CD8-positive, alpha-beta memory T cell (primary cell): Measurements from ENCODE around the gene PHF8. TPM values are rescaled to one million over a fixed set of nuclear protein-coding genes. Genes with fewer than 3 reads are reported as not detected.

ENCODE experiments used
- CTCF ChIA-PET: fragments of 350-600 bp; sonication (Branson Sonifier 250); formaldehyde crosslinking; loops from one replicate; lab custom pipeline; 2021; ENCODE audit warnings: antibody characterized with exemption; lab: Charles Lee
- POLR2A ChIA-PET: fragments of 350-600 bp; sonication (Branson Sonifier 250); formaldehyde crosslinking; loops from one replicate; lab custom pipeline; 2021; ENCODE audit warnings: antibody characterized with exemption; lab: Charles Lee
- DNase-seq, 5 donors: peaks; one replicate each; pipeline versions ENCODE4 v3.0.0 to v3.0.0-alpha.2; 2020 to 2022; ENCODE audit warnings: mixed read lengths in 1 of 5
- H3K27ac ChIP-seq: one replicate; pipeline ENCODE4 v1.7.0; 2013; ENCODE audit warnings: low read depth, mild to moderate bottlenecking, low read length, moderate library complexity
- H3K27me3 ChIP-seq: 2 replicates; pipeline ENCODE4 v1.7.0; 2013; ENCODE audit warnings: low read length, mild to moderate bottlenecking; ENCODE audit not compliant: insufficient read depth, poor library complexity, severe bottlenecking
- H3K36me3 ChIP-seq: 2 replicates; pipeline ENCODE4 v1.7.0; 2013; ENCODE audit warnings: mild to moderate bottlenecking, low read length, moderate library complexity; ENCODE audit not compliant: insufficient read depth
- H3K4me1 ChIP-seq: 2 replicates; pipeline ENCODE4 v1.7.0; 2013; ENCODE audit warnings: mild to moderate bottlenecking, low read length, moderate library complexity; ENCODE audit not compliant: insufficient read depth
- H3K4me3 ChIP-seq: 2 replicates; pipeline ENCODE4 v1.7.0; 2013; ENCODE audit warnings: mild to moderate bottlenecking, low read length
- H3K9me3 ChIP-seq: 2 replicates; pipeline ENCODE4 v1.7.0; 2013; ENCODE audit warnings: mild to moderate bottlenecking, low read length
- H3K27ac Mint-ChIP-seq, 8 donors: one replicate each; pipeline ENCODE4 v1.8.0; 2020 to 2021; ENCODE audit warnings: mixed read lengths in 8 of 8, mild to moderate bottlenecking in 6 of 8, inconsistent platforms in 3 of 8, moderate library complexity in 3 of 8
- H3K27me3 Mint-ChIP-seq, 2 donors: one replicate each; pipeline ENCODE4 v1.8.0; 2020 to 2021; ENCODE audit warnings: mixed read lengths in 2 of 2, mild to moderate bottlenecking in 1 of 2, moderate library complexity in 1 of 2
- H3K36me3 Mint-ChIP-seq, 3 donors: one replicate each; pipeline ENCODE4 v1.8.0; 2020 to 2021; ENCODE audit warnings: mixed read lengths in 3 of 3, inconsistent platforms in 1 of 3, mild to moderate bottlenecking in 1 of 3
- H3K4me1 Mint-ChIP-seq, 3 donors: one replicate each; pipeline ENCODE4 v1.8.0; 2020 to 2021; ENCODE audit warnings: mixed read lengths in 3 of 3, inconsistent platforms in 1 of 3, mild to moderate bottlenecking in 1 of 3
- H3K4me3 Mint-ChIP-seq, 7 donors: one replicate each; pipeline ENCODE4 v1.8.0; 2020 to 2021; ENCODE audit warnings: mixed read lengths in 7 of 7, mild to moderate bottlenecking in 6 of 7, moderate library complexity in 4 of 7, inconsistent platforms in 2 of 7
- H3K9me3 Mint-ChIP-seq, 5 donors: one replicate each; pipeline ENCODE4 v1.8.0; 2020 to 2022; ENCODE audit warnings: mixed read lengths in 5 of 5, mild to moderate bottlenecking in 3 of 5, moderate library complexity in 2 of 5, inconsistent platforms in 1 of 5
- polyA plus RNA-seq: library from polyadenylated mRNA; unstranded; fragments of 300-500 nt; fragmentation: Illumina TruSeq; gene quantifications from one replicate; pipeline ENCODE4 v1.2.3, GENCODE V29; 2021
- total RNA-seq, 2 experiments: library from RNA; stranded (reverse); gene quantifications; one replicate each; pipeline ENCODE4 v1.2.3, GENCODE V29; 2021

The PHF8 gene
- total and polyA plus RNA-seq, 3 experiments from 2014 or later, result 18.7 to 45.5 (median 42.7) TPM

DNA sequence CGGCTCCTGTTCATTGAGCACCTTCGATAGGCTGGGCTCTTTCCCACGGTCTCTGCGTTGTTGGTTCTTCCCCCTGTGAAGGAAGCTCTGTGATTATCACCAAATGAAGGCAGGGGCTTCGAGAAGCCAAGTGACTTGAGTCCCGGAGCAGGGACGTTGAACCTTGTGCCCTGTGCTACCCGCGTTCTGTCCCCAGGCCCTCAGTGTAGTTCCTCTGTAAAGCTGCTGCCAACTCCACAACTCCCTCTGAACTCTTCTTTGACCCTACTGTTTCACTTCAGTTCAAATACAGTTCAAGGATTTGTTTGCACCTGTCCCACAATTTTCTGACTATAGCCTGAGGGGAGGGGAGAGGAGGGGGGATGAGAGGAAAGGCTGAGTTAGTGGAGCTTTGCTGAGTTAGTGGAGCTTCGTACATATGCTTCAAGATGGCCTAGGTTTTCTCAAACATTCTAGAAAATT, 635 bp upstream of the PHF8 start:
- Histone ChIP-seq H3K4me3 (peak overlapping the region; percentile 57), H3K36me3 (no peaks in the 10 kb centered on the region), H3K4me1 (peaks cover 13% of the 10 kb centered on the region), H3K27ac (peak overlapping the region; percentile 81), H3K9me3 (no peaks in the 10 kb centered on the region), H3K27me3 (no peaks in the 10 kb centered on the region)
- H3K36me3 Mint-ChIP-seq, result peaks cover 0 to 28% (median 0%) of the 10 kb centered on the region in 3 donors
- peak overlapping the region; percentile 96 to 100 (median 98) for H3K27ac Mint-ChIP-seq
- DNase-seq, result no peak
- H3K4me3 Mint-ChIP-seq, result peak overlapping the region; percentile 89 to 97 (median 94)
- CTCF ChIA-PET, result no interaction called here
- peaks cover 0 to 2% of the 10 kb centered on the region in 2 donors for H3K27me3 Mint-ChIP-seq
- H3K9me3 Mint-ChIP-seq, result no peaks in the 10 kb centered on the region
- POLR2A ChIA-PET, result interaction anchor here (0.6 to 2.5 kb wide), 6 partner anchors 138 to 764 kb away, joined by 3 to 19 read pairs (median 10); partner anchors contain the start of genes FAM120C and GNL3L
- H3K4me1 Mint-ChIP-seq, result peaks cover 23 to 24% (median 24%) of the 10 kb centered on the region in 3 donors

DNA sequence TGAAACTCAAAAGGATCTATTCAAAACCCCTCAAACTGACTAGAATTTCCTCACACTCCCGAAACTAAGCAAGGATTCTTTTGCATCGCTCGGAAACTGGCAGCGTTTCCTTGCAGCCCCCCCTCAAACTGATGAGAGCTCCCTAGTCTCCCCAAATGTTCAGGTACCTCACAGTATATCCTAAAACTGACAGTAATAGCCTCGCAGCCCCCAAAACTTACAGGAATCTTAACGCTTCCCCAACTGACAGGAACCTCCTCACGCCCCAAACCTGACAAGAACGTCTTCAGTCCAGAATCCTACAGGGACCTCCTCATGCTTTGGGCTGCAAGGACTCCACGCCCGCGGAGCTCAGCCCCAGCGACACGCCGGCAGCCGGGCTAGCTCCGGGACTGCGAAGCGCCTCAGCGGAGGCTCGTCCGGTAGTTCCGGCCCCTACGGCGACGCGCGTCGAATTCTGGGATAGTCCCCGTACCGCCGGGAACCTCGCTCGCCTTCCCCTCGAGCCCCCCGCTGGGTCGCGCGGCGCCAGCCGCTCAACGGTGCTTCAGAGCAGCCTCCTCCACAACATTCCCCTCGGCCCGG, 640 bp downstream of the PHF8 start:
- ChIA-PET CTCF (no interaction called here), POLR2A (interaction anchor here (1.1 to 2.5 kb wide), 5 partner anchors 139 to 596 kb away, joined by 3 to 19 read pairs (median 15); partner anchors contain the start of genes FAM120C, GNL3L and HUWE1)
- H3K27me3 ChIP-seq, result no peaks in the 10 kb centered on the region
- peak overlapping the region; percentile 81 for H3K27ac ChIP-seq
- H3K4me1 ChIP-seq, result peaks cover 13% of the 10 kb centered on the region
- Mint-ChIP-seq H3K36me3 (peaks cover 0 to 36% (median 0%) of the 10 kb centered on the region in 3 donors), H3K4me3 (peak overlapping the region; percentile 89 to 97 (median 94)), H3K9me3 (no peaks in the 10 kb centered on the region), H3K27ac (peak overlapping the region; percentile 88 to 100 (median 98)), H3K4me1 (peaks cover 24 to 30% (median 27%) of the 10 kb centered on the region in 3 donors), H3K27me3 (no peaks in the 10 kb centered on the region)
- no peaks in the 10 kb centered on the region for H3K9me3 ChIP-seq
- peak overlapping the region; percentile 85 for H3K4me3 ChIP-seq
- no peaks in the 10 kb centered on the region for H3K36me3 ChIP-seq
- peak in 3 of 5 donors; percentile 18 to 66 (median 26) for DNase-seq

DNA sequence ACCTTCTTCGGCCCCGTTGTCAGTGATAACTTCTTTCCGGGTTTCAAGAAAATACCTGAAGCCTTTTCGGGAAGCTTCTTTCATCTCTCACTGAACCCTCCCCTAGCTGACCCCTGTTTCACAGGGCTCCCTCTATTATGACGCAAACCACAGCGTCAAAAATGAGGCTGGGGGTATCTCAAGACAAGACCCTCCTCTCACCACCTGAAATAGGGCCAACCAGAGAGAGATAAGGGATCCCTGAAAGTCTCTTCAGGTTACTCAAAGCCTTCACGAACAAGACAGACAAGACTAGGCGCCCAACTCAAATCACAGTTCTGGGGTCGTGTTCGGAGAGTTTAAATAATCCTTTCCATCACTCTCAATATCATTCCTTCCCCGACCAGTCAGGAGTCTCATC, 1.2 kb downstream of the PHF8 start:
- H3K36me3 ChIP-seq, result no peaks in the 10 kb centered on the region
- Mint-ChIP-seq H3K27me3 (no peaks in the 10 kb centered on the region), H3K4me1 (peaks cover 24 to 30% (median 27%) of the 10 kb centered on the region in 3 donors), H3K4me3 (peak overlapping the region; percentile 89 to 97 (median 94)), H3K9me3 (no peaks in the 10 kb centered on the region), H3K36me3 (peaks cover 0 to 41% (median 0%) of the 10 kb centered on the region in 3 donors), H3K27ac (peak overlapping the region; percentile 88 to 100 (median 97))
- CTCF ChIA-PET, result interaction anchor here (0.6 to 1.1 kb wide), 4 partner anchors 14 to 1225 kb away, joined by 3 to 4 read pairs (median 3); no protein-coding TSS in a partner anchor
- no peaks in the 10 kb centered on the region for H3K9me3 ChIP-seq
- H3K4me3 ChIP-seq, result peak overlapping the region; percentile 85
- no peaks in the 10 kb centered on the region for H3K27me3 ChIP-seq
- POLR2A ChIA-PET, result interaction anchor here (1.1 to 2.5 kb wide), 5 partner anchors 140 to 596 kb away, joined by 3 to 19 read pairs (median 15); partner anchors contain the start of genes FAM120C, GNL3L and HUWE1
- H3K4me1 ChIP-seq, result peaks cover 13% of the 10 kb centered on the region
- peak overlapping the region; percentile 81 for H3K27ac ChIP-seq
- DNase-seq, result peak in 1 of 5 donors; percentile 21

DNA sequence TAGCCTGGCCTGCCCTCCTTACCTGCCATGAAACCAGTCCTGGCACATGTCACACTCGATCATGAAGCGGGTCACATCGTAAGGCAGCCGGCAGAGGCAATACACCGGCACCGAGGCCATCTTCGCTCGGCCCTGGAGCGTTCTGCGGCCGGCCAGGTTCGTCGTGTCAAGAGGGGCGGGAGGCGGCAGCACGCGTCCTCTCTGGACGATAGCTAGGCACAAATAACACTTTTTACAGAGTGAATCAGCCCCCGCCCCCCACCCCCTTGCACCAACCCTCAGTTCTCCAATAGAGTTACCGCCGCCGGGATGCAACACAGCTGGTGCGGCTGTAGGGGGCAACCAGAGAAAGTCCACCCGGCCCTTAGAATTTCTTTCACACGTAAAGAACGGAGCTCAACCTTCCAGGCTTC, 1.7 kb downstream of the PHF8 start:
- Histone ChIP-seq H3K9me3 (no peaks in the 10 kb centered on the region), H3K27me3 (no peaks in the 10 kb centered on the region), H3K36me3 (no peaks in the 10 kb centered on the region), H3K4me3 (no peak overlapping the region), H3K4me1 (peaks cover 13% of the 10 kb centered on the region), H3K27ac (no peak overlapping the region)
- peak; percentile 10 to 65 (median 23) for DNase-seq
- no peaks in the 10 kb centered on the region for H3K9me3 Mint-ChIP-seq
- no peaks in the 10 kb centered on the region for H3K27me3 Mint-ChIP-seq
- H3K36me3 Mint-ChIP-seq, result peaks cover 0 to 46% (median 0%) of the 10 kb centered on the region in 3 donors
- H3K4me3 Mint-ChIP-seq, result peak overlapping the region; percentile 89 to 97 (median 94)
- CTCF ChIA-PET, result interaction anchor here (0.6 to 1.1 kb wide), 4 partner anchors 13 to 1226 kb away, joined by 3 to 4 read pairs (median 3); no protein-coding TSS in a partner anchor
- peaks cover 24 to 30% (median 29%) of the 10 kb centered on the region in 3 donors for H3K4me1 Mint-ChIP-seq
- POLR2A ChIA-PET, result interaction anchor here (0.5 to 2.5 kb wide), 4 partner anchors 140 to 593 kb away, joined by 3 to 19 read pairs (median 9); partner anchors contain the start of genes FAM120C and HUWE1
- peak overlapping the region; percentile 88 to 100 (median 97) for H3K27ac Mint-ChIP-seq

DNA sequence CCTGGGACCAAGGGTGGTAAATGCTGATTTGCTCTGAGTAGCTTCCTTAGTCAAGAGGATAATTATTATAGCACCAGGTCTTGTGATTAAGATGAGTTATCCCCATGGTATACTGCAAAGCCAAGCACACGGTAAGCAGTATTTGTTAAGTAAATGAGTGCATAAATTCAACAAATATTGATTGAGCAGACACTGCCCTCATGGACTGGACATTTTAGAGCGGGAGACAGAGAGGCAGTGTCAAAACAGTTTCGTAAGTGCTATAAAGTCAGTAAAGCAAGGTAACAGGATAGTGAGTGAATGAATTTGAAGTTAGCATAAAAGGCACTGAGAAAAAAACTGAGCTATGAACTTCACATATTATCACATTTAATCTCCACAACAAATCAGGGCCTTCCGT, 13.9 kb downstream of the PHF8 start:
- Mint-ChIP-seq H3K4me1 (peaks cover 3 to 45% (median 16%) of the 10 kb centered on the region in 3 donors), H3K9me3 (no peaks in the 10 kb centered on the region), H3K36me3 (peaks cover 0 to 84% (median 12%) of the 10 kb centered on the region in 3 donors), H3K27ac (no peak overlapping the region), H3K4me3 (peak overlapping the region in 1 of 7 donors; percentile 46), H3K27me3 (peaks cover 0 to 6% of the 10 kb centered on the region in 2 donors)
- Histone ChIP-seq H3K4me1 (no peaks in the 10 kb centered on the region), H3K9me3 (no peaks in the 10 kb centered on the region), H3K27ac (no peak overlapping the region), H3K27me3 (no peaks in the 10 kb centered on the region), H3K4me3 (no peak overlapping the region), H3K36me3 (peaks cover 27% of the 10 kb centered on the region)
- ChIA-PET POLR2A (no interaction called here), CTCF (no interaction called here)
- no peak for DNase-seq

DNA sequence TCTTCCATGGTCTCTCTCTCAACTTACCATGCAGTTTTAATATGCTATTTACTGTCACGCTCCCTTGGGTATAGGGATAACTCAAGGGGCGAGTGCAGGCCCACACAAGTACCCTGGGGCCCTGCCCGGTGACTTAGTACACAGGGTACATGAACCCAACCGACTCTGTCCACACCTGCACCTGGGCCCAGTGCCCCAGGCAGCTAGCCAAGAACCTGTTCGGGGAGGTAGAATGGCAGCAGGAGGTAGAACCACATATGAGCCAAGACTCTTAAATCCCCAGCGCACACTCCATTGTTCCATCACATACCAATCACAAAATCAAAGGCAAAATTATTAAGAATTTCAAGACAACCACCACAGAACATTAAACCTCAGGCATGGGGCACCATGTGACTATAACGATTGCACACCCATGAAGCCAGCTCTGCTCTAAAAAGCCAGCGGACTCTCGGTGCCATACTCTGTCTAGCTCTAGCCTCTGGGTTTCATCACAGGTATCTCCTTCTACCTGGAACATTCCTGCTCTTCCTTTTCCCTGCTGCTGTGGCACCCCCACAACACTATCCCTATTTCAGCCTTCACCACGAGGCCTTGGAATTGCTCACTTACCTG, 14.6 kb downstream of the PHF8 start:
- Histone ChIP-seq H3K27me3 (no peaks in the 10 kb centered on the region), H3K4me3 (no peak overlapping the region), H3K9me3 (no peaks in the 10 kb centered on the region), H3K27ac (no peak overlapping the region), H3K36me3 (peaks cover 27% of the 10 kb centered on the region), H3K4me1 (no peaks in the 10 kb centered on the region)
- H3K27ac Mint-ChIP-seq, result no peak overlapping the region
- ChIA-PET CTCF (interaction anchor here (0.6 kb wide), 1 partner anchor 13 kb away, joined by 3 read pairs; no protein-coding TSS in a partner anchor), POLR2A (no interaction called here)
- H3K4me3 Mint-ChIP-seq, result peak overlapping the region in 1 of 7 donors; percentile 46
- no peaks in the 10 kb centered on the region for H3K9me3 Mint-ChIP-seq
- peaks cover 0 to 6% of the 10 kb centered on the region in 2 donors for H3K27me3 Mint-ChIP-seq
- DNase-seq, result no peak
- peaks cover 3 to 47% (median 16%) of the 10 kb centered on the region in 3 donors for H3K4me1 Mint-ChIP-seq
- peaks cover 0 to 81% (median 13%) of the 10 kb centered on the region in 3 donors for H3K36me3 Mint-ChIP-seq

DNA sequence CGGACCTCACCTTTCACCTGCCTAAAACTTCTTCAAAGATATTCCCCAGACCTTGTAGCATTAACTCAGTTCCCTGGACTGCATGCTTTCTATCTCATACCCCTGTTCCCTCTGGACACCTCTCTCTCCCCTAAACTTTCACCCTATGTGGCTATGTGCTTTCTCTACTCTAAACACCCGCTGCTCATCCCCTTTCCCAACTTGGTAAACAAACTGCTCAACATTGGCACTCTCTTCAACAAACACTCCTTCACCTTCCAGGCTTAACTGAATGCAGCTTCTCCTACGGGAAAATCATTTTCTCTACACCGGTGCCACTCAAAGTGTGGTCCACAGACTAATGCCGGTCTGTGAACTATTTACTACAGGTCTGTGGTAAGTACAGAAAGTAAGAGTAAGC, 19.9 kb downstream of the PHF8 start:
- no peak for DNase-seq
- H3K4me3 ChIP-seq, result no peak overlapping the region
- Mint-ChIP-seq H3K27me3 (peaks cover 0 to 7% of the 10 kb centered on the region in 2 donors), H3K4me3 (no peak overlapping the region), H3K4me1 (peaks cover 2 to 27% (median 7%) of the 10 kb centered on the region in 3 donors), H3K27ac (peak overlapping the region in 1 of 8 donors; percentile 58), H3K9me3 (no peaks in the 10 kb centered on the region), H3K36me3 (peaks cover 0 to 63% (median 11%) of the 10 kb centered on the region in 3 donors)
- H3K27ac ChIP-seq, result no peak overlapping the region
- POLR2A ChIA-PET, result no interaction called here
- no peaks in the 10 kb centered on the region for H3K9me3 ChIP-seq
- CTCF ChIA-PET, result no interaction called here
- no peaks in the 10 kb centered on the region for H3K4me1 ChIP-seq
- peaks cover 7% of the 10 kb centered on the region for H3K36me3 ChIP-seq
- no peaks in the 10 kb centered on the region for H3K27me3 ChIP-seq
